T-helper 1 cell treated with Interleukin-12 subunit alpha and Interleukin-12 subunit beta and Interleukin-4 antibody, amounts not matched to agents 30 ng/mL and 1 ng/mL, for 36 hours (primary cell): ENCODE data around the gene PPM1G. TPM values are rescaled to one million over a fixed set of nuclear protein-coding genes. Genes with fewer than 3 reads are reported as not detected.
"Not testable (repeated sequence)": the region's sequence is repeated elsewhere in the genome, so short reads cannot be mapped to it uniquely, and the experiment has no call there.

Experiments used
- intact Hi-C: fragments of 100-400 bp; cut with micrococcal nuclease; formaldehyde crosslinking; loops from one replicate; pipeline ENCODE4 v1.15.1; 2024
- total RNA-seq: library from RNA; stranded (reverse); gene quantifications from 2 replicates; pipeline ENCODE4 v1.2.3, GENCODE V29; 2022

PPM1G gene
- total RNA-seq, 1 donor from 2014 or later, result 102 TPM

DNA sequence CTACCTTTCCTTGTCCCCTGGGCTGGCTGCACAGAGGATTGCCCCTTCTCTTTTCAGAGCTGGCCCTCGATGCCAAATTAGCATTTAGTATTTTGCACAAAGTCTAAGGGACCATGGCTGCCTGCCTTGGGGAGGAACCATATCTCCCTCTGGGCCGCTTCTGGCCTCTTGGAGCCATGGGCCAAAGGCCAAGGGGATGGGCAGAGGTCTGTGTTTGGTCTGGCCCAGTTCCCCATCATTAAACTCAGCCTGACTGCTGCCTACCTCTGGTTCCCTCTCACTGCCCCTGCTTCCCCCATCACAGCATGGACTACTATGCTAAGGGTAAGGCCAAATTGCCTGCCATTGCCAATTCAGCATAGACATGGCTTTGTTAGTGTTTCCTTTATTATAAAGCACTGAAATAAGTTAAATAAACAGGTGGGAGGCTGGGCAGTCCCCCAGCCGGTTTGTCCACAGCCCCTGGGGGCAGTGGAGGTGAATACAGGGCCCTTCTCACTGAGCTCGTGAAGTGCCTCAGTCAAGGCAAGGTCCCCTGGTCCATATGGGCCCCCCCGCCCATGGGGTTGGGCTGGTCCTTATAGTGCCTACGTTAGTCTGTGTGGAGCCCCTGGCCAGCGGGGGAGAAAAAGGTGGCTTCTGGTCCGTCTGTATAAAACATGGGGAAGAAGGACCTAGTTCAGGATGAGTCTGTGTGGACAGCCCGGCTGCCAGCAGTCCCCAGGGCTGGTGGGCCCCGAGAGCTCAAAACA, 32.3 kb downstream of the PPM1G start:
- intact Hi-C loops, result no loop called here

DNA sequence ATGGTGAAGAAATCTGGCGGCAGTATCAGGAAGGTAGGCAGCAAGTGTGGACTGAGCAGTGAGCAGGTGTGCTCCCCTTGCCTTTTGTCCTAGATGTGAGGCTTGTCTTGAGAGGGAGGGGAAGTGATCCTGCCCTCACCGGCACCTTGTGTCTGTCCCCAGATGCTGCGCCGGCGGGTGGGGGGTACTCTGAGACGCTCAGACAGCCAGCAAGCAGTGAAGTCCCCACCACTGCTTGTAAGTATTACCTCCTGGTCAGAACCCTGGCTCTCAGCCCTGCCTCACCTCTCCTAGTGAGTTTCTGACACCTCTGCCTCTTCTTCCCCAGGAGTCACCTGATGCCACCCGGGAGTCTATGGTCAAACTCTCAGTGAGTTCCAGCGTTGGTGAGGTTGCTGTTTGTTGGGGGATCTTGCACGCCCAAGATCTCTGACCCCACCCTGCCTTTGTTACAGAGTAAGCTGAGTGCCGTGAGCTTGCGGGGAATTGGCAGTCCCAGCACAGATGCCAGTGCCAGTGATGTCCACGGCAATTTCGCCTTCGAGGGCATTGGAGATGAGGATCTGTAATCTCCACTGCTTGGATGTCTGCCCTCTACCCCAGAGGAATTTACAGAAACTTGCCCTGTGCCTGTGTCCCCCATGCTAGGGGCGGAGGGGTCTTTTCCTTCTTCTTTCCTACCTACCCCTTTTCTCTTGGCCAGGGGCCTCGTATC, 33.1 kb downstream of the PPM1G start:
- intact Hi-C loops, result no loop called here

DNA sequence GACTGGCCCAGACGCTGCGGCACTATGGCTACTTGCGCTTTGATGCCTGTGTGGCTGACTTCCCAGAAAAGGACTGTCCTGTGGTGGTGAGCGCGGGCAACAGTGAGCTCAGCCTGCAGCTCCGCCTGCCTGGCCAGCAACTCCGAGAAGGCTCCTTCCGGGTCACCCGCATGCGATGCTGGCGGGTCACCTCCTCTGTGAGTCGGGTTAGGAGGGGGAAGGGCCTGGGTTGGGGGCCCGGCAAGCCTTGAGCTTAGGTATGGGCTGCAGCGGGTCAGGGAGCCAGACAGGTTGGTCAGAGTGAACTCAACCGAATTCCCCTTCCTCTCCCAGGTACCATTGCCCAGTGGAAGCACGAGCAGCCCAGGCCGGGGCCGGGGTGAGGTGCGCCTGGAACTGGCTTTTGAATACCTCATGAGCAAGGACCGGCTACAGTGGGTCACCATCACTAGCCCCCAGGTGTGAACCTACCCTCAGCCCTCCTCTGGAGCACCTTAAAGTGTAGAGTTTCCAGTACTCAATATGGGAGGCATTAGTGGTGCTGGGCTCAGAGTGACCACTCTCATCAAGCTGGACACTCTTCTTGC, 33.8 kb downstream of the PPM1G start:
- intact Hi-C loops, result no loop called here

DNA sequence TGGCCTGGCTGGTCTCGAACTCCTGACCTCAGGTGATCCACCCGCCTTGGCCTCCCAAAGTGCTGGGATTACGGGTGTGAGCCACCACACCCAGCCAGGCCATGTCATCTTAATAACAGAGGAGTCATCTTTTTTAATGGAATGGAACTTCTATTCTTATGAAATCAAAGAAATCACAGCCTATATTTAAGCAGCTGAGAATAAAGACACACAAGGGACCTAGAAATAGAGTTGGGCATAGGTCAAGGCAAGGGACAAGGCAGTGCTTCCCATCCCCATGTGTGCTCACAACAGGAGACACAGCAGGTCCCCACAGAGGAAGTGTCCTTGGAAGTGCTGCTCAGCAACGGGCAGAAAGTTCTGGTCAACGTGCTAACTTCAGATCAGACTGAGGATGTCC, 35.8 kb downstream of the PPM1G start:
- intact Hi-C loops, result loop anchor here (5.0 kb wide), 3 partner anchors 241 to 1499 kb away; partner anchors contain the start of genes PREB, TMEM214 and TRMT61B

DNA sequence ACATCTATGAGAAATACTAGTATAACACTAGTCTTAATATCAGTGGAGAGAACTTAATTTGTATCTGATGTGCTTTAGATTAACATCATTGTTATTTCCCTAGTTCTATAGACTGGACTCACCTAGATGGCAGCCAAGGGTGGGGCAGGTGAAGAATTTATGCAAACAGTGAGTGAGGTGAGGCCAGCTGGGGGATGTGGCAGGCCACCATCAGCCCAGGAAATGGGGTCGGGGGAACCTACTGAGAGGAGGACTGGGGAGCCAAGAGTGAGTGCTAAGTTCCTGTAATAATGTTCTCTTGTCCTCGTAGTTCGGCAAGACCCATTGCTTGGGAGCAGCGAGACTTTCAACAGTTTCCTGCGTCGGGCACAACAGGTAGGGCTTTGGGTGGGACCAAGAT, 36.5 kb downstream of the PPM1G start:
- intact Hi-C loops, result loop anchor here (5.0 kb wide), 3 partner anchors 241 to 1499 kb away; partner anchors contain the start of genes PREB, TMEM214 and TRMT61B

DNA sequence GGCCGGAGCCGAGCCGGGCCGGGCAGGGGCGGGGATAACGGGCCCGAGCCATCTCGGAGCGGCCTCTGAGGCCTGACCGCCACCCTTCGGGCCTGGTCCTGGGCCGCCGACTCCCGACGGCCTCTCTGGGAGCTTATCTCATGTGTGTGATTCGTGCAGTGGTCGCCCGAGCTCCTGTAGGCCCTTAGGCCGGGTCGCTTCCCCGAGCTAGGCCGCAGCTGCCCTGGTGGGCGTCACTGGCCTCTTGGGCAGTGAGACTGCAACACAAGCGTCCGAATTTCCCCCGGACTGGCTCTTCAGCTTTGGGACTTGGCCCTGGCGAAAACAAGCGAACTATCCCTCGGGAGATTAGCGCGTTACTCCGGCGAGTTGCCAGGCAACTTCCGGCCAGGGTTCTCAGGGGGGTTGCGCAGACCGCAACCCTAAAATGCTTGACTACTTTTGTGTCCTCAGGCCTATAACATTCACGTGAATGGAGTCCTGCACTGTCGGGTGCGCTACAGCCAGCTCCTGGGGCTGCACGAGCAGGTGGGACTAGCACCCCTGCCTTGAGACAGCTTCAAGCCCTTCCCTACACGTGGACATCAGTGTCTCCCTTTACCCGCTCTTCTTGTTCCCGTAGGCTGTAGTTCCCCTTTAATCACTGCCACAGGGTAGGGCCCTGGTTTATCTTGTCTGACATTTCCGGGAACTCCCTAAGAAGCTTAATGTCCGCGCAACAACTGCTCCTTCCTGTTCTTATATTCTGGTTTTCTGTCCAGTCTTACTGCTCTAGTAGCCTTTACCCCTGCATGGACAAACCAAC, 38.4 kb downstream of the PPM1G start:
- intact Hi-C loops, result loop anchor here (1.0 to 5.0 kb wide), 18 partner anchors 9 to 1501 kb away; partner anchors contain the start of genes ATRAID, CAD, CCDC121 and GPN1

DNA sequence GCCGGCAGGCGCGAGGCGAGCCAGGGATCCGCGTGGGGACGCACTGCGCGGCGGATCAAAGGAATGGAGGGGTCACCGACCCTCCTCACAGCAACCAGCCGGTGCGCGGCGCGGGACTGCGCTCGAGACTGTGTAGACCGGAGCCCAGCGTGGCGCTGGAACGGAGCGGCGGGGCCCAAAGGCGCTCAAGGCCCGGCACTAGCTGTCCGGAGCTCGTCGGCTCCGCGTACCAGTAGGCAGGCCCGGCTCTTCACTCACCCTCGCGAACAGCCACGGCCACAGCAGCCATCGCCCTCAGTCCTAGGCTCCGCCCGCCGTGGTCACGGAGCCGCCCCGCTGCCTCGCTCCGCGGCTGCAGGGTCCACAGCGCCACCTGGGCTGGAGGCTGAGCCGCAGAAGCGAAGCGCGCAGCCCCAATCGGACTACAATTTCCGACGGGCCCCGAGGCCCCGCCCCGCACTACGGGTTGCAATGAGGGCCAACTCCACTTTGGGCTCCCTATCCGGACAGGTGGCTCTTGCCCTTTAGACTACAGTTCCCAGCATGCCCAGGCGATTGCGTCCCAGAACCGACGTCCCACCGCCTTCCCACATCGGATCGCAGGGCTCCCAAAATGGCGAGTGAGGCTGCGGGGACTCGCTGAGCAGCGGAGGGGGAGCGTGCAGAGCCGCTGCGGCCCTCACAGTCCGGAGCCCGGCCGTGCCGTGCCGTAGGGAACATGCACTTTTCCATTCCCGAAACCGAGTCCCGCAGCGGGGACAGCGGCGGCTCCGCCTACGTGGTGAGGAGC, 39.2 kb downstream of the PPM1G start, which contains the start of the genes EIF2B4 and SNX17:
Gene EIF2B4, minus strand, starts transcription at position 313 of the 790 bp plus-strand sequence. Its CDS starts 24 bp downstream, at position 289.
Gene SNX17, plus strand, starts transcription at position 591 of the 790 bp plus-strand sequence. Its CDS starts 128 bp downstream, at position 719.
- intact Hi-C loops, result loop anchor here (1.0 to 5.0 kb wide), 18 partner anchors 10 to 1502 kb away; partner anchors contain the start of genes ATRAID, CAD, CCDC121 and GPN1

DNA sequence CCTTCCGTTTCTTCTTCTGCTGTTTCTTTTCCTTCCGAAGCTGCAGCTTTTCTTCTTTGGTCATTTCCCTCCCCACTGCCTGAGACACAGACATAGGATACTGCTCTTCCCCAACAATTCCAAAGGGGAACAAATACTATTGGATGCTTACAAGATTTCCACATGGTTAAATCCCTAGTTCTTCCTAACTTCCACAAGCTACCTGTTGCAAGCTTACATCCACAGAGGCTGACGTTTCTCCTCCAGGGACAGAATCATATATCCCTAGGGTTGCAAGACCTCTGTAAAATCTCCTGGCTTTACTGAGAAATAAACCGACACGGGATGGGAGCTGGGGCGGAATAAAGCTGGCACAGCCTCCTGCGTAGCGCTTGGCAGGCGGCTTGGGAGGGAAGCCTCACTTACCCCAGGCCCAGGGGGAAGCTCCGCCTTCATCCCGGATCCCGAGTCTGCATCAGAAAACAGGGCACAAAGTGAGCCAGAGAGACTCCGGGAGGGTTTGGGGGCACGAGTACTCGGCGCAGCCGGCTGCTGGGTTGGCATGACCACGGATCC, 39.8 kb downstream of the PPM1G start:
- intact Hi-C loops, result loop anchor here (1.0 to 5.0 kb wide), 18 partner anchors 11 to 1503 kb away; partner anchors contain the start of genes ATRAID, CAD, CCDC121 and GPN1

DNA sequence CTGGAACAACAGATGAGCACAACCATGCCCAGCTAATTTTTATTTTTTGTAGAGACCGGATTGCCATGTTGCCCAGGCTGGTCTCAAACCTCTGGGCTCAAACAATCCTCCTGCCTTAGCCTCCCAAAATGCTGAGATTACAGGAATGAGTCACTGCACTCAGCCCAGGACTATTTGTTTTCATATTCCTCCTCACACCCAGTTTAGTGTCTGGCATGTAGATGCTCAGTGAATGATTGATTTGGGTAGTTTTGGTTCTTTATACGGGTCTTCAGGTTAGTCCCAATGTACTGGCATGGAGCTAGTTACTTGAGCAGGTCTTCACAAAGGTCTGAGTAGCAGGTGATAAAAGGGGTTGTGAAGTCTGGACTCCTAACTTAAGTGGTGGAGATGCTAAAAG, 45.5 kb downstream of the PPM1G start:
- intact Hi-C loops, result no loop called here

DNA sequence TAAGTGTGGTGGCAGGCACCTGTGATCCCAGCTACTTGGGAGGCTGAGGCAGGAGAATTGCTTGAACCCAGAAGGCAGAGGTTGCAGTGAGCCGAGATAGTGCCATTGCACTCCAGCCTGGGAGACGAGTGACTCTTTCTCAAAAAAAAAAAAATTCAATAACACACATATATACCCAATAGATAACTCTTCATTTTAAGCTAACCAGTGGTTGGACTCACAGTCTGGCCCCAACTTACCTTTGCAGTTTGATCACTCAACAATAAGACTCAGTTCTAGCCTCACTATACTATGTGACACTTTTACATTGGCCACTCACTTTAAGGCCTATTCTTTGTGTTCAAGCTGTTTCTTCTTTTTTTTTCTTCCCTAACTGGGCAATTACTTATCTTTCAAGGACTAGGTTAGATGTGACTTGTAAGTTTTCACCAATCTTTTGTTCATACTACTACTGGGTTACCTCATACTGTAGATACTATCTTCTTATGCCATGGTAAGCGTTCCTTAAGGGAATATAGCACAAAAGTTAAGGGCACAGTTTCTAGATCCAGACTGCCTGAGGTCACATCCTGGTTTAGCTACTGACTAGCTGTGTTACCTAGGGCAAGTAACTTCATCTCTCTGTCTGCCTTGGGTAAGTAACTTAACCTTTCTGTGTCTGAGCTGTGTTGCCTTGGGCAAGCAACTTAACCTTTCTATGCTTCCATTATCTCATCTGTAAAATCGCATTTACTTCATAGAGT, 46.5 kb downstream of the PPM1G start:
- intact Hi-C loops, result no loop called here

DNA sequence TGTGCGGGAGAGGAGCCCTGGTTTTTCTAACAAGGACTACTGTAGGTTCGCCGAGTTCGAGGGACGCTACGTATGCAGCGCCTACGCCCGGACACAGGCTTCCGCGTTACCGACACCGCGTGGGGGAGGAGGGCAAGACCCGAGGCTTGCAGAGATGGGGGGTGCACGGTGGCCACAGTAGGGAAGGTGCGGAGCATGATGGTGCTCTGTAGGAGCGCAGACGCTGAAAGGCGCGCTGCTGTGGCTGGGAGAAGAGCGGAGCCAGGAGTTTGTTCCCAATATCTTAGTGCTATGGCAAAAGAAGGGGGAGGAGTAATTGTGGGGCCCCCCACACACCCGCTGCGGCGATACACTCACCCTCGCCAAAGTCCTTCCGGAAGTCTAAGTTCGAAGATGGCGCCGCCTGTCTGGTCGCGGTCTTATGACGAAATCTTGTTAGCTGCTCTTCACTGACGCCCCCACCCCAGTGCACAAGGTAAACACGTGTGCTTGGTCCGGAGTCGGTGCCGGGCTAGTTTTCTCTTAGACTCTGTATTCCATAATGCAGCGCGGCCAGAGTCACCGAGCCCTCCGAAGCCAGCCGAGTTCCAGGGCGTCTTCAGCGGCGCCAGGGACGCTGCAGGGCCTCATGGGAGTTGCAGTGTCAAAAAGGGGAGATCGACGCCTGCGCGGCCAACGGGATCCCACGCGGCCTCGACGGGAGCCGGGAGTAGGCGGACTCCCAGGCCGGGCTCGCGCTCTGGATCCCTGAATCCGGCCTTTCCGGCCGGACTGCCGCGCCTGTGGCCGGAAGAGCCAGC, 52.8 kb downstream of the PPM1G start, which contains the start of gene GTF3C2:
Gene GTF3C2, minus strand, starts transcription at position 383 of the 800 bp plus-strand sequence. CDS start 13,210 bp downstream, outside the sequence.
- intact Hi-C loops, result loop anchor here (1.0 to 5.0 kb wide), 16 partner anchors 14 to 572 kb away; partner anchors contain the start of genes AGBL5, ATRAID, CAD and CCDC121

DNA sequence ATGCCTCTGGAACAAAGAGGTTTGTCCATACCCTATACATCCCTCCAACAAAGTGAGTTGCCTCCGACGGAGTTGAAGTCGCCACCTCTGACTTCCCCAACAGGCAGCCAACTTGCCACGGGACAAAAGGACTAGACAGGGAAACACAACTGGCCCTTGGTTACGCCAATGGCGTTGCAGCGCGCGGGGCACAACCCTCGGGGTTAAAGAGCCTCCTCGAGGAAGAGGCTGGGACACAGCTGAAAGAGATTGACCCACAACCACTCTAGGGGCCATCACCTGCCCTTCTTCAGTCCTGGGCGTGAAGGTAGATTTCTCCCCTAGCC, 53.4 kb downstream of the PPM1G start:
- intact Hi-C loops, result loop anchor here (1.0 to 5.0 kb wide), 16 partner anchors 14 to 571 kb away; partner anchors contain the start of genes AGBL5, ATRAID, CAD and CCDC121

DNA sequence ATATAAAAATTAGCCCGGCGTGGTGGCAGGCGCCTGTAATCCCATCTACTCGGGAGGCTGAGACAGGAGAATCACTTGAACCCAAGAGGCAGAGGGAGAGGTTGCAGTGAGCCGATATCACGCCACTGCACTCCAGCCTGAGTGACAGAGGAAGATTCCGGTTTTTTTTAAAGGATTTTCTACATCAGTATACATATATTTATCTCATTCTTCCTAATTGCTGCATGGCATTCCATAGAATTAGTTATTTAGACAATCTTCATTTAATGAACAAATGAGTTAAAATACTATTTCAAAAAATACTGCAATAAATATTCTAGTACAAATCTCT, 54.8 kb downstream of the PPM1G start:
- intact Hi-C loops, result no loop called here

DNA sequence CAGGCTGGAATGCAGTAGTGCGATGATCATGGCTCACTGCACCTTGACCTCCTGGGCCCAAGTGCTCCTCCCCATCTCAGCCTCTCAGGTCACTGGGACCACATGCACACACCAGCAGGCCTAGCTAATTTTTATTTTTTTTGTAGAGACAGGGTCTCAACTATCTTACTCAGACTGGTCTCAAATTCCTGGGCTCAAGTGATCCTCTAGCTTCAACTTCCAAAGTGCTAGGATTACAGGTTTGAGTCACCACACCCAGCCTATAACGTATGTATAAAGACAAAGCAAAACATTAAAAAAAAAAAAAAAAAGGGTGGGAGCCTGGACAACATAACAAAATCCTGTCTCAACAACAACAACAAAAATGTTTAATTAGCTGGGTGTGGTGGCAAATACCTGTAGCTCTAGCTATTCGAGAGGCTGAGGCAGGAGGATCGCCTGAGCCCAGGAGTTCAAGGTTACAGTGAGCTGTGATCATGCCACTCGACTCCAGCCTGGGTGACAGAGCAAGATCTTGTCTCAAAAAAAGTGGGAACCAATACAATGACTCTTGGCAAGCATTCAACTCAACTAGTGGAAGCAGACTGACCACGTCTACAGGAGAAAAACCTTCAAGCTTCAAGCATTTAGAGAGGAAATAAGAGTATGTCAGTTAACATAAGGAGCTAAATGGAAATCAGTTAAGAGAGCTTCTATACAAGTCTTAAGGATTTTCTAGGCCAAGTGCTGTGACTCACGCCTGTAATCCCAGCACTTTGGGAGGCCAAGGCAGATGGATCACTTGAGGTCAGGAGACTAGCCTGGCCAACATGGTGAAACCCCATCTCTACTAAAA, 55.4 kb downstream of the PPM1G start:
- intact Hi-C loops, result no loop called here

DNA sequence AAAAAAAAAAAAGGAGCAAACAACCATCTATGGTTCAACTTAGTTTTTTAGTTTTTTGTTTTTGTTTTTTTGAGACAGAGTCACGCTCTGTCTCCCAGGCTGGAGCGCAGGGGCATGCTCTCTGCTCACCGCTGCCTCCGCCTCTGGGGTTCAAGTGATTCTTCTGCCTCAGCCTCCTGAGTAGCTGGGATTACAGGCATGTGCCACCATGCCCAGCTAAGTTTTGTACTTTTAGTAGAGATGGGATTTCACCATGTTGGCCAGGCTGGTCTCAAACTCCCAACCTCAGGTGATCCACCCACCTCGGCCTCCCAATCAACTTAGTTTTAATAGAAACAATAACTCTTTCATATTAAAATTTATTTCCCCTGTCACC, 56.0 kb downstream of the PPM1G start:
- intact Hi-C loops, result not testable (repeated sequence)

DNA sequence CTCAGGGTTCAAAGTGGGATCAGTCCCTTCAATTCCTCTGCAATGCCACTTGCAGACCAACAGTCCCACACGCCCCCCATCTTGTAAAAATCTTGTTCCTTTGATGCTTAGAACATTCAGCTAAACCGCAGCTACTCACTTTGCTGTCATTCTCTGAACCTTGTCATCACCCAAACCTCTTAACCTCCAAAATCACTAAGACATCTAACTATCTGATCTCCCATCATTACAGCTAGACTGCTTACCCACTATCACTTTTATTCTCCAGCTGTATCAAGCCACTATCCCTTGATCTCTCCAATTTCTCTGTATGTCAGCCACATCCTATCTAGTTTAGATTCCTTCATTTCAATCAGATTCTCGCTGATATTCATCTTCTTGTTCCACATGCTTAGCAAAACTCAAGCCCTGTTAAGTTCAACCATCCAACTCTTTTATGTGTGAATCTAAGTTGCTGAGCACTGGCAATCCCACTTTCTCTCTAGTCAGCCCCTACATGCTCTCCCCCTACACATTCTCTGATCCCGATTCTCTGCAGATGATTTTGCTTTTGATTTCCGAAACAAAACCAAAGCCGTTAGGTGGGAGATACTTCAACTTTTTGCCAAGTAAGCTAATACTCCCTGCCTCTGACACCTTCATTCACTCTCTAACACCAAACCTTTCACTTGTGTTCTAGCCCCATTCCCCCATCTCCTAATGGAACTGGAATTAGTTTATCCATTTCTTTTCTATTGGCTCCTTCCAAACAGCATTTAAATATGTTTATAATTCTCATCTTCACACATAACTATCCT, 57.4 kb downstream of the PPM1G start:
- intact Hi-C loops, result loop anchor here (1.0 kb wide), 1 partner anchor 140 kb away; the partner anchor contains the start of genes ATRAID and SLC5A6
